ENCODE data around the gene CXCL5.

GRCh38 chr4:74009307-74009706 lies 10.8 kb upstream of the CXCL5 start:
- TF ChIP-seq CTCF (IDR thresholded peaks at IDR 0.05) (no peak), POLR2A (IDR thresholded peaks at IDR 0.05) (no peak)
